Measurements from ENCODE around the gene MBOAT1.

- TF ChIP-seq ISL1 (CRISPR knock-in tag; IDR thresholded peaks at IDR 0.05) (no peak), CREB5 (CRISPR knock-in tag; IDR thresholded peaks at IDR 0.05; ENCODE audit: low read depth) (no peak), TSHZ2 (CRISPR knock-in tag; IDR thresholded peaks at IDR 0.05) (no peak), ZFP30 (CRISPR knock-in tag; IDR thresholded peaks at IDR 0.05) (no peak), RARB (CRISPR knock-in tag; IDR thresholded peaks at IDR 0.05) (no peak), SNAI2 (CRISPR knock-in tag; IDR thresholded peaks at IDR 0.05) (no peak), ZFP3 (CRISPR knock-in tag; IDR thresholded peaks at IDR 0.05) (no peak), PPARA (CRISPR knock-in tag; IDR thresholded peaks at IDR 0.05; ENCODE audit: borderline replicate concordance) (no peak), CSDC2 (CRISPR knock-in tag; IDR thresholded peaks at IDR 0.05) (no peak), TOX (CRISPR knock-in tag; IDR thresholded peaks at IDR 0.05; ENCODE audit: borderline replicate concordance) (no peak), ESRRG (CRISPR knock-in tag; IDR thresholded peaks at IDR 0.05) (no peak)
Observed at GRCh38 chr6:20102397-20103073, 109.7 kb downstream of the MBOAT1 start.

Data from SK-N-SH treated with all-trans-retinoic acid at 6 μM for 48 hours (cell line).